HG03280 (cell line): ENCODE results near the gene CD19.
"Not testable (repeated sequence)": the region's sequence is repeated elsewhere in the genome, so short reads cannot be mapped to it uniquely, and the experiment has no call there.

Source experiments
- ATAC-seq: cut with Tn5 transposase; IDR thresholded peaks from one replicate; pipeline ENCODE4 v1.9.1; 2021; ENCODE audit warnings: mild to moderate bottlenecking, moderate library complexity; ENCODE audit not compliant: unreplicated experiment

Gene CD19

GRCh38 chr16:28905800-28906372 lies 25.9 kb upstream of the CD19 start:
- ATAC-seq = no peak

DNA sequence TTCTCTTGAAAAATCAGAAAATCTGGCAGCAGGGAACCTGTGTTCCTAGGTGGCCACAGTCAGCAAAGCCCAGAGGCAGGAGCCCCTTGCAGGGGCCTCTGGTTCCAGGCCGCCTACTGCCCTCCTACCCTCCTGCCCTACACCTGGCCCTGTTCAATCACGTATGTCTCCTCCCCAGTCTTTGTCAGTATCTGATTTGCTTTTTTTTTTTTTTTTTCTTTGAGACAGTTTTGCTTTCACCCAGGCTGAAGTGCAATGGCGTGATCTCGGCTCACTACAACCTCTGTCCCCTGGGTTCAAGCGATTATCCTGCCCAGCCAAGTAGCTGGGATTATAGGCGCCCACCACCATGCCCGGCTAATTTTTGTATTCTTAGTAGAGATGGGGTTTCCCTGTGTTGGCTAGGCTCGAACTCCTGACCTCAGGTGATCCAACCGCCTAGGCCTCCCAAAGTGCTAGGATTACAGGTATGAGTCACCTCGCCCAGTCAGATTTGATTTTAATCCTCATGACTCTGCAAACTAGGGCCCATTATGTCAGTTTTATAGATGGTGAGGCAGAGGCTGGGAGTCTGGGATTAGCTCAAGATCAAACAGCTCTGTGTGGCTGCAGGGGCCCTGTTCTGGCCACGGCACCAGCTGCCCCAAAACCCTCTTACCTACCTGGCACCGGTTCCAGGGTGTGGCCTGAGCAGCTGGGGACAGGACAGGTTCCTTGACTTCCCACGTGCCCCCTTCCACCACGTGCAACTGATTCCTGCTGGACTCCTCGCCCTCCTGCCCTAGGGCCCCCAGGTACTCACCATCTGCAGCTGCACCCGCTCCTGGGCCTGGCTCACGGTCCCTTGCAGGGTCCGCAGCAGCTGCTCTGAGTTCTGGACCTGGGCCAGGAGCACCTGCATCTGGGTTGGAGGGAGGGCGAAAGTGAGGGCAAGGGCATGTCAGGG lies 21.4 kb upstream of the CD19 start:
- ATAC-seq = no peak

DNA sequence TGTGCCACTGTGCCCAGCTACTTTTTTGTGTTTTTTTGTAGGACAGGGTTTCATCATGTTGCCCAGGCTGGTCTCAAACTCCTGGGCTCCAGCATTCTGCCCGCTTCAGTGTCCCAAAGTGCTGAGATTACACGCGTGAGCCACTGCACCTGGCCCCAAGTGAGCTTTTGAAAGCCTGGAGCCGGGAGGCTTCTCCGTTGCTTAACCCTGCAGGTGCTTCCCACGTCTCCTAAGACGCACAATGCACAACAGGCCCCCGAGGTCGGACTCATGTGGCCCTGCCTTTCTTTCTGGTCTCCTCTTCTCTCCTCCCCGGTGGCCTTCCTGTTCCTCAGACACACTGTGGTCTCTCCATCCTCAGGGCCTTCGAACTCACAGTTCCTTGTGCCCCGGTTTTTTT lies 19.2 kb upstream of the CD19 start:
- ATAC-seq = no peak

GRCh38 chr16:28913946-28914724 lies 17.6 kb upstream of the CD19 start:
- no peak for ATAC-seq

DNA sequence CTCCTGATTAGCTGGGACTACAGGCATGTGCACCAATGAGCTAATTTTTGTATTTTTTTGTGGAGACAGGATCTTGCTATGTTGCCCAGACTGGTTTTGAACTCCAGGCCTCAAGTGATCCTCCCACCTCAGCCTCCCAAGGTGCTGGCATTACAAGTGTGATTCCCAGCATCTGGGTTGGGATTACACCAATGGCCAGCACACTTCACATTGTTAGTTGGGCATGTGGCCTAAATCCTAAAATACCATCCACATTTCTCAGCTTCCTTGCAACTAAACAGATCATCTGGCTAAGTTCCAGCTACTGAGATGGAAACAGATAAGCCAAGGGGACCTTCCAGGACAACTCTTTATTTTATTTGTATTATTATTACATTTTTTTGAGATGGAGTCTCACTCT lies 16.6 kb upstream of the CD19 start:
- ATAC-seq = no peak

GRCh38 chr16:28917095-28917494 lies 14.7 kb upstream of the CD19 start:
- no peak for ATAC-seq

DNA sequence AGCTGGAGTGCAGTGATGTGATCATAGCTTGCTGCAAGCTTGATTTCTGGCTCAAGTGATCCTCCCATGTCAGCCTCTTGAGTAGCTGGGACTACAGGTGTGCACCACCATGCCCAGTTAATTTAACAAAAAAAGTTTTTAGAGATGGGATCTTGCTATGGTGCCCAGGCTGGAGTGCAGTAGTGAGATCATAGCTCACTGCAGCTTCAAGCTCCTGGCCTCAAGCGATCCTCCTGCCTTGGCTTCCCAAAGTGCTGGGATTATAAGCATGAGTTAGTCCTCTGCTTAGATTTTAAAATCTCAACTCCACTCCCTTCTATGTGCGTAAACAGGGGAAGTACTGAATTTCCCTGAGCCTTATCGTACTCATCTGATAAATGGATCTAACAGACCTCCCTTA lies 13.1 kb upstream of the CD19 start:
- ATAC-seq = no peak

DNA sequence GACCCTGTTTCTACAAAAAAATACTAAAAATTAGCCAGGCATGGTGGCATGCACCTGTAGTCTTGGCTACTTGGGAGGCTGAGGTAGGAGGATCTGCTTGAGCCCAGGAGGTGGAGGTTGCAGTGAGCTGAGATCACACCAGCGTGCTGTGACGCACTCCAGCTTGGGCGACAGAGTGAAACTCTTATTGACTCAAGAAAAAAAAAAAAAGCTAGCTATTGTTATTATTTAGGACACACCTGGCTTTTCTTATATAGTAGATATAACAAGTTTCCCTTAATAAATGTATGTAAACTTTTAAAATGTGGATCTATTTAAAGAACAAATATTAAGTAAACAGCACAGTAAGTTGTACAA lies 8.6 kb upstream of the CD19 start:
- no peak for ATAC-seq

DNA sequence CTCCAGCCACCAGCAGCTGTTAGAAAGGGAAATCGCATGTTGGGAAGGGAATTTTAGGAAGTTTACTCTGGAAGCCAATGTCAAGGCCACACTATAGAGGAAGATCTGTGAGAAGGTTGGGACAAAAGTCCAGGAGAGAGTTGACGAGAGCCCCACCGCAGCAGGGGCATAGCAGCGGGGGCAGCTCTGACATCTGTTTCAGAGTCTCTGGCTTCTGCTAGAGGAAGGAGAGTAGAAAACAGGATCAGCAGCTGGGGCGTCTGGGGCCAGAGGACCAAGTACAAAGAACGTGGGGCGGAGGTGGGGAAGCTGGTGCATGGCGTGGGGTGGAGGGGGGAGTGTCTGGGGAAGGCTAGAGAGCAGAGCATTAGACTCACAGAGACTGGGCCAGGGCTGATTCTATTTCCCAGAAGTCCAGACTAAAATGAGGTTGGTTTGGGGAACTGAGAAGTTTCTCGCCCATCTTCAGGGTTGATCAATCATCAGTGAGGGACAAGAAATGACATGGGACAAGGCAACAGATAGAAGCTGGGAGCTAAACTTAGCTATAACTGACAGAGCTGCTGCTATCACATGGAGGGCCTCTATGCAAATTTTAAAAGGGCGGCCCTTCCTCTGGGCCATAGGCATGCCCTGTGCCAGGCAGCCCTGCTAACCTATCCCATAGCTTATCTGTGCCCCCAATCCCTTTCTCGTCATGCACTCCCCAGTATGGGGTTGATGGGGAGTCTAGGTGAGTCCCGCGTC lies 7.9 kb upstream of the CD19 start:
- peak; percentile 40 for ATAC-seq

GRCh38 chr16:28924399-28924761 lies 7.4 kb upstream of the CD19 start:
- peak; percentile 10 for ATAC-seq

GRCh38 chr16:28924762-28925385 lies 6.9 kb upstream of the CD19 start, which contains the start of gene RABEP2:
Gene RABEP2 (minus strand): TSS chr16:28925238. CDS start chr16:28925163, 75 bp downstream.
- peak; percentile 68 for ATAC-seq

DNA sequence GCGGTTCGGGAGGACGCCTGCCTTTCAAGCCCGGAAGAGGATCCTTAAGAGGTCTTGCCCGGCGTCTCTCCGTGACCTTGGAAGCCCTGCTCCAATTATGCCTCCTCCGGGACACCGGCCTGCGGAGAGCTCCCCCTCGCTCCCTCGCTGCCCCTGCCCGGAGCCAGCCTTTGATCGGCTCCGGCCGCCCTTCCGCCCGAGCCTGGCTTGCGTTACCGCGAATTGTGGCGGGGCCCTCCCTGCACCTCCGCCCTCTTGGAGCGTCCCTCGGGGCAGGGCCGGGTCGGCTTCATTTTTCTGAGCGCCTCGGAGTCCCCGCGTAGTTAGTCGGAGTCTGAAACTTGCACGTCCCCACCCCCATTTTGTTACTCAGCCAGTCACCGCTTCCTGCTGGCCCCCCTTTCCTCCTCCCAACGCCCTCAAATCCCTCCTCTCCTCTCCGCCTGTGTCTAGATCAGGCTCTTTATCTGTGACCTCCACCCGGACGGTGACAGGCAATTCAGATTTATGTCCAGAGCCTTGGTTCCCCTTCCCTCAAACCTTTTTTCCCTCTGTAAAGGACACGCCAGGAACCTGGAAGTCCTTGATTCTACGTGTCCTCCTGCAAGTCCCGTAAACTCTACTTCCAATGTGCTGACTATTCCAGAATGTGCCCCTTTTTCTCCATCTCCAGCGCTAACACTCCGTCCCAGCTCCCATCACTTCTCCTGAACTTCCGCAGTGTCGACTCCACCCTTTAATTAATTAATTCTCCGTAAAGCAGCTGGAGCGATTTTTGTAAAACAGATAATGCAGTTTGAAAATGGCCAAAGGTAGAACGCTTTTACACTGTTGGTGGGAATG lies 6.2 kb upstream of the CD19 start:
- ATAC-seq = peak; percentile 30

GRCh38 chr16:28926284-28926683 lies 5.5 kb upstream of the CD19 start:
- ATAC-seq = not testable (repeated sequence)

DNA sequence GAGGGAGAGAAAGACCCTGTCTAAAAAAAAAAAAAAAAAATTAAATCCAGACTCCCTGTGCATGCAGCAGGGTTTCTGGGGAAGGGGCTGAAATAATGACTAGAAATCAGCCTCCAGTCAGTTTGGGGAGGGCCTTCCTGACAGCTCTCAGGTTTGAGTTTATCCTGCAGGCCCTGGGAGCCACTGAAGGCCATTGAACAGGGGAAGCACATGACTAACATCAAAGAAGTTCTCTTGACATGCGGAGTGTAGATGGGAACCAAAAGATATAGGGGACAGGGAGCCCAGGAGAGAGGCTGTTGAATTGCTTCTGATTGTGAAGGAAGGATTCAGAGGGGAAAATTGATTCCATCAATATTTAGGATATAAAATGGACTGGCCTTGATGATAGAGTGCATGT lies 4.0 kb upstream of the CD19 start:
- no peak for ATAC-seq

DNA sequence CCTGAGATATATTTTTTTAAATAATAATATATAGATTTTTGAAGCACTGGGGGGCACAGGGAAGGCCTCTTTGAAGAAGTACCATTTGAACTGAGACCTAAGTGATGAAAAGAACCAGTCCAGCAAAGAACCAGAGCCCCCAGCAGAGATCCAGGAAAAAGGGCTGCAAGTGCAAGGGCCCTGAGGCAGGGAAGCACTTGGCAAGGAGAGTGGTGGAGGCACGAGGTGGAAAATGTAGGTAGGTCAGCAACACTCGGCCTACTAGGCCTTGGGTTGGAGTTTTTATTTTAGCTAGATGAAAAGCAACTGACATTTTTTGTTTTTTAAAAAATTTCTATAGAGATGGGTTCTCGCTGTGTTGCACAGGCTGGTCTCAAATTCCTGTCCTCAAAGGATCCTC lies 1.6 kb upstream of the CD19 start:
- no peak for ATAC-seq

DNA sequence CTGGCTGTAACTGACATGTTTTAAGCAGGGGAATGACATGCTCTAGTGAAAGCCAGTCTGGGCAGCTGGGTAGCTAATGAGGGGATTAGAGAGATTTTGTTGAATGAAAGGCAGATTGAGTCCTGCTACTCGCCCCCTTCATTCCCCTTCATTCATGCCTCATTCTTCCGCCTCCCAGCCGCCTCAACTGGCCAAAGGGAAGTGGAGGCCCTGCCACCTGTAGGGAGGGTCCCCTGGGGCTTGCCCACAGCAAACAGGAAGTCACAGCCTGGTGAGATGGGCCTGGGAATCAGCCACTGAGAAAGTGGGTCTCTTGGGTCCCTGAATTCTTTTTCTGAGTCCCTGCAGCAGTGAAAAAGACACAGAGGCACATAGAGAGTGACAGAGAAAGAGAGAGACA lies 1.1 kb upstream of the CD19 start:
- ATAC-seq = no peak

DNA sequence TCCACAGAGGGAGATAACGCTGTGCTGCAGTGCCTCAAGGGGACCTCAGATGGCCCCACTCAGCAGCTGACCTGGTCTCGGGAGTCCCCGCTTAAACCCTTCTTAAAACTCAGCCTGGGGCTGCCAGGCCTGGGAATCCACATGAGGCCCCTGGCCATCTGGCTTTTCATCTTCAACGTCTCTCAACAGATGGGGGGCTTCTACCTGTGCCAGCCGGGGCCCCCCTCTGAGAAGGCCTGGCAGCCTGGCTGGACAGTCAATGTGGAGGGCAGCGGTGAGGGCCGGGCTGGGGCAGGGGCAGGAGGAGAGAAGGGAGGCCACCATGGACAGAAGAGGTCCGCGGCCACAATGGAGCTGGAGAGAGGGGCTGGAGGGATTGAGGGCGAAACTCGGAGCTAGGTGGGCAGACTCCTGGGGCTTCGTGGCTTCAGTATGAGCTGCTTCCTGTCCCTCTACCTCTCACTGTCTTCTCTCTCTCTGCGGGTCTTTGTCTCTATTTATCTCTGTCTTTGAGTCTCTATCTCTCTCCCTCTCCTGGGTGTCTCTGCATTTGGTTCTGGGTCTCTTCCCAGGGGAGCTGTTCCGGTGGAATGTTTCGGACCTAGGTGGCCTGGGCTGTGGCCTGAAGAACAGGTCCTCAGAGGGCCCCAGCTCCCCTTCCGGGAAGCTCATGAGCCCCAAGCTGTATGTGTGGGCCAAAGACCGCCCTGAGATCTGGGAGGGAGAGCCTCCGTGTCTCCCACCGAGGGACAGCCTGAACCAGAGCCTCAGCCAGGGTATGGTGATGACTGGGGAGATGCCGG lies 769 bp downstream of the CD19 start:
- ATAC-seq = no peak

DNA sequence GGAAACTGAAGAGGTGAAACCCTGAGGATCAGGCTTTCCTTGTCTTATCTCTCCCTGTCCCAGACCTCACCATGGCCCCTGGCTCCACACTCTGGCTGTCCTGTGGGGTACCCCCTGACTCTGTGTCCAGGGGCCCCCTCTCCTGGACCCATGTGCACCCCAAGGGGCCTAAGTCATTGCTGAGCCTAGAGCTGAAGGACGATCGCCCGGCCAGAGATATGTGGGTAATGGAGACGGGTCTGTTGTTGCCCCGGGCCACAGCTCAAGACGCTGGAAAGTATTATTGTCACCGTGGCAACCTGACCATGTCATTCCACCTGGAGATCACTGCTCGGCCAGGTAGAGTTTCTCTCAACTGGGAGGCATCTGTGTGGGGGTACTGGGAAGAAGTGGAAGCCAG lies 1.4 kb downstream of the CD19 start:
- no peak for ATAC-seq

DNA sequence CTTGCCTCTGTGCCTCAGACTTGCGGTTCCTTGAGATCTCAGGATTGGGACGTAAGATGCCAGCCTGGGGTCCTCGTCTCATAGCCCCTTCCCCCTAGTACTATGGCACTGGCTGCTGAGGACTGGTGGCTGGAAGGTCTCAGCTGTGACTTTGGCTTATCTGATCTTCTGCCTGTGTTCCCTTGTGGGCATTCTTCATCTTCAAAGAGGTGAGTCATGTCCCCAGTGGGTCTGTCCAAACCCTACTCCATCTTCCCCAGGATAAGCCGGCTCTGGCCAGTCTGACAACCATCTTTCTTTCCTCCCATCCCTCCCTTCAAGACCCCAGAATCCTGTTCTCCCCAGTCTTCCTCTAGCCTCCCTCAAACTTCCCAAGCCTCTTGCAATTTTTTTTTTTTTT lies 3.6 kb downstream of the CD19 start:
- ATAC-seq = no peak
